C4-2B (cell line): ENCODE results near the gene NR3C2.

ENCODE experiments used
- H3K27ac ChIP-seq: fragments of 450-650 bp; 2 replicates; pipeline ENCODE4 v1.5.1; 2017
- ZFX ChIP-seq: fragments of 450-650 bp; IDR thresholded peaks from 2 replicates; pipeline ENCODE4 v1.6.1; 2017
- TF ChIP-seq, protein P1 (sequence below): fragments of 450-650 bp; conservative IDR thresholded peaks from 2 replicates; pipeline ENCODE4 v1.5.1; 2017; ENCODE audit warnings: mild to moderate bottlenecking

Gene NR3C2

DNA sequence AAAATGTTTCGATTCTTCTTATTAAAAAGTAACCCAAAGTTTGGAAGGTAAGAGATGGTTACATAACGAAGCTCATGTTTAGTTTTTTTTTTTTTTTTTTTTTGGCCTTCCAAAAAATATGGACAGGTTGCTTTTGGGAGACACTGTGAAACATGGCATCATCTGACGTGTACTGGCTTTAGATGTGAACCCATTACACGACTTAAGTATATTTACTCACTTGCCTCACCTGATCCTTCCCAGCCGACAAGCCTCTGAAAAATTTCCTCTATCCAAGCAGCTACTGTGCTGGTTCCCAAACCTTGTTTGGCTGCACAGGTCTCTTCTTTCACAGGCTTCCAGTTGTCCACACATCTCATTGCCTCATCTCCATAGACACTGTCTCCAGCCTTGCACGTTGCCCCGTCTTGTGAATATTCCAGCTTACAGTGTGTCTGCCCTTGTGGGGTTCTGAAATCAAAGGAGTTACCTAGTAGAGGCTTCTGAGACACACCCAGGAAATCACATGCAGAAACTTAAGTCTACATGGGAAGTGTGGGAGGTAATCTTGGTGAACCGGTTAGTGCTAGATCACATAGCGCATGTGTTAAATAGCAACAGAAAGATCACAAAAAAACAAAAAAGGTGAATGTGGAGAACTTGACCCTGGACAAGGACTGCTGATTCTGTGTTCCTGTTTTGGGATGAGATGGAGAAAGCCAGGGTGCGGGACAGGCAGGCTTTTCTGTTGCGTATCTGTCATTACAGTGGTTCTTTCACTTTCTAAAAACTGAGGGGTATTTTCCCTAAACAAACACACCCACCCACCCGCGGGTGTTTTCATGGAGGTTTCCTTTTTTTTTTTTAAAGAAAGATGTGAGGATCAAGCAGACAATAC is 381.7 kb downstream of the NR3C2 start:
- H3K27ac ChIP-seq = no peak overlapping the region
- TF ChIP-seq, protein P1, sequence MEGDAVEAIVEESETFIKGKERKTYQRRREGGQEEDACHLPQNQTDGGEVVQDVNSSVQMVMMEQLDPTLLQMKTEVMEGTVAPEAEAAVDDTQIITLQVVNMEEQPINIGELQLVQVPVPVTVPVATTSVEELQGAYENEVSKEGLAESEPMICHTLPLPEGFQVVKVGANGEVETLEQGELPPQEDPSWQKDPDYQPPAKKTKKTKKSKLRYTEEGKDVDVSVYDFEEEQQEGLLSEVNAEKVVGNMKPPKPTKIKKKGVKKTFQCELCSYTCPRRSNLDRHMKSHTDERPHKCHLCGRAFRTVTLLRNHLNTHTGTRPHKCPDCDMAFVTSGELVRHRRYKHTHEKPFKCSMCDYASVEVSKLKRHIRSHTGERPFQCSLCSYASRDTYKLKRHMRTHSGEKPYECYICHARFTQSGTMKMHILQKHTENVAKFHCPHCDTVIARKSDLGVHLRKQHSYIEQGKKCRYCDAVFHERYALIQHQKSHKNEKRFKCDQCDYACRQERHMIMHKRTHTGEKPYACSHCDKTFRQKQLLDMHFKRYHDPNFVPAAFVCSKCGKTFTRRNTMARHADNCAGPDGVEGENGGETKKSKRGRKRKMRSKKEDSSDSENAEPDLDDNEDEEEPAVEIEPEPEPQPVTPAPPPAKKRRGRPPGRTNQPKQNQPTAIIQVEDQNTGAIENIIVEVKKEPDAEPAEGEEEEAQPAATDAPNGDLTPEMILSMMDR = no peak
- no peak for TF ChIP-seq ZFX

DNA sequence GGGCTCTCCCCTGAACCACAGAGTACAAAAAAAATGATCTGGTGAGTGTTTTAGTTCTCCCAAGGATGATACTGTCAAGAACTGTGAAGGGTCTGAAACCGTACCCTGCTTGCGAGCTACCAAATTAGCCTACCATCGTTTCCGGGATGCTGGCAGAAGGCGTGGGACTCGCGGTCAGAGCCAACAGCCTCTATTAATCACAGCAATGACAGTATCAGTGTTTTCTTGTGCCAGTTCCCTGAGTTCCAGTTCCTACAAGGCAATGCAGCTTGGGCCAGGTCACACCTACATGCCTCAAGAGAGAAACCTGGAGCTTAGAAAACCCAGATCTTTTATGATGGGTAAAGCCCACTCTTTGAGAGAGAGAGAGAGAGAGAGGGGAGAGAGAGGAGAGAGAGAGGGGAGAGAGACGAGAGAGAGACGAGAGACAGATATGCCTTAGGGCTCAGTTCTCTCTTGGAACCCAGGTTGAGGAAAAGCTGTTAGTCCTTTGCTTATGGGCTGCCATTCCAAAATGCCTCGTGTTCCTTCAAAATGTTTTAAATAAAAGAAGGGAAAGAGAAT is 382.5 kb downstream of the NR3C2 start:
- H3K27ac ChIP-seq = no peak overlapping the region
- TF ChIP-seq ZFX = no peak
- TF ChIP-seq, protein P1 = no peak

- no peak for TF ChIP-seq ZFX
- TF ChIP-seq, protein P1 = no peak
- H3K27ac ChIP-seq = no peak overlapping the region
These were observed 384.0 kb downstream of the NR3C2 start for GRCh38 chr4:148057984-148058859.

- TF ChIP-seq, protein P1 = no peak
- TF ChIP-seq ZFX = no peak
These were observed 384.7 kb downstream of the NR3C2 start for GRCh38 chr4:148057516-148057915.

DNA sequence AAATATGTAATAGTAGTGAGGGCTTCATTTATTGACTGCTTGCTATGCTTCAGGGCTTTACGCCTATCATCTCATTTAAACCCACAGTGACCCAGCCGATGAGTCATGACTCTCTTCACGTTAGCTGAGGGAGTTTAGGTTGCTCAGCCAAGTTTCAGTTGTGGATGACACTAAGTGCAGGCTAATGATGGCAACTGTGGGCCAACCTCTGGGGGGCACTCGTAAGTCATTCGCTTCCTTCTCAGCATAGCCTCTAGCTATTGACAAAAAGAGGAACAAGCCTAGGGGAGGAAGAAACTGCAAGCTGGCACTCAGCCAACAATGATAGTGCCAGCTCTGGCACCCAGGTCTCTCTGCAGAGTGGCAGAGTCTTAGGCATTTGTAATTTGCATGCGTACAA is 385.3 kb downstream of the NR3C2 start:
- TF ChIP-seq ZFX = no peak
- TF ChIP-seq, protein P1 = peak; percentile 31
- no peak overlapping the region; the same call in 1 of the 2 replicates for H3K27ac ChIP-seq

More at GRCh38 chr4:148057516-148057915, 384.7 kb downstream of the NR3C2 start:
- H3K27ac ChIP-seq = no peak overlapping the region; the same call in 1 of the 2 replicates

DNA sequence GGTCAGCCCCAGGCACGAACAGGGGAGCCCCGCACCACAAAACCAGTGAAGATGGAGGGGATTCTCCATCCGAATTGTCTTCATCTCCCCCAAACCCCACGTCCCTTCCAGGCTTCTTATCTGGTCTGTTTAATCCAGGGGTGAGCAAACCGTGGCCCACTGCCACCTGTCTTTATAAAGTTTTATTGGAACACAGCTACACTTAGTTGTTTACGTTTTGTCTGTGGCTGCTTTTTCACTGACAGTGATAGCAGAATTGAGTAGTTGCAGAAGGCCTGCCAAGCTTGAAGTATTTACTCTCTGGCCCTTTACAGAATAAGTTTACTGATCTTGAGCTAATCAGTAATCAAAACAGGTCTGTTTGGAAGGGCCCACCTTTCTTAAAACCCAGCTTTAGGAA is 386.4 kb downstream of the NR3C2 start:
- H3K27ac ChIP-seq = peak overlapping the region; percentile 61
- TF ChIP-seq, protein P1 = no peak
- no peak for TF ChIP-seq ZFX
